Bronchial epithelial cell (primary cell): ENCODE data around the gene NPAS3. TPM values are rescaled to one million over a fixed set of nuclear protein-coding genes. Genes with fewer than 3 reads are reported as not detected.

ENCODE experiments used
- DNase-seq: peaks from one replicate; pipeline ENCODE4 v3.0.0-alpha.2; 2010; ENCODE audit warnings: low read depth
- FAIRE-seq: peaks from 2 replicates; lab custom pipeline; 2011; peaks lifted over from hg19 to GRCh38; lab: Jason Lieb, UNC
- H3K27me3 ChIP-seq: 2 replicates; pipeline ENCODE4 v1.5.1; 2011; ENCODE audit warnings: low read length; ENCODE audit not compliant: control insufficient read depth, insufficient read depth
- H3K36me3 ChIP-seq: 2 replicates; pipeline ENCODE4 v1.5.1; 2011; ENCODE audit warnings: low read length; ENCODE audit not compliant: control insufficient read depth, insufficient read depth
- H3K4me3 ChIP-seq: 2 replicates; pipeline ENCODE4 v1.5.1; 2011; ENCODE audit warnings: mild to moderate bottlenecking, low read depth, low read length, control low read depth
- total RNA-seq: library from RNA; depleted of rRNA; stranded (reverse); fragments of >200 nt; gene quantifications from 2 replicates; pipeline ENCODE4 v1.2.1, GENCODE V29; 2014
- TF ChIP-seq, protein P1 (sequence below): IDR thresholded peaks from 2 replicates; pipeline ENCODE4 v1.5.1; 2011; ENCODE audit warnings: mild to moderate bottlenecking, moderate library complexity, low read length, control low read depth, inconsistent platforms; ENCODE audit not compliant: insufficient read depth, severe bottlenecking

NPAS3 gene
- total RNA-seq, 1 donor from 2014 or later: not detected

DNA sequence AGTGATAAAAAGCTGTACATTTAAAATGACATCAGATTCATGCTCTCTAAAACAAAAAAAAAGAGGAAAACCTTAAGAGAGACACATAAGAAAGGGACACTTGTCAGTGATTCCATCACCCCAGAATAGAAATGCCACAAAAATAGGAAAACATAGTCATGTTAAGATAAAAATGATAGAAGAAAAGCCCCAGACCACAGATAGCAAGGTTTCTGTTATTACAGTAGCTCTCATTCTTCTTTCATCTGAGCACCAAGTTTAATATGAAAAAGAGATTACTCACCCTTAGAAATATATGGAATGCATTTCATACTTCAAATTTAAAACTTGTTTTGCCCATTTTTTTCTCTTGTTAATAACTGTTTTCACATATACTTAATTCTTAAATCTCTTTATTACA is 795.0 kb downstream of the NPAS3 start:
- TF ChIP-seq, protein P1, sequence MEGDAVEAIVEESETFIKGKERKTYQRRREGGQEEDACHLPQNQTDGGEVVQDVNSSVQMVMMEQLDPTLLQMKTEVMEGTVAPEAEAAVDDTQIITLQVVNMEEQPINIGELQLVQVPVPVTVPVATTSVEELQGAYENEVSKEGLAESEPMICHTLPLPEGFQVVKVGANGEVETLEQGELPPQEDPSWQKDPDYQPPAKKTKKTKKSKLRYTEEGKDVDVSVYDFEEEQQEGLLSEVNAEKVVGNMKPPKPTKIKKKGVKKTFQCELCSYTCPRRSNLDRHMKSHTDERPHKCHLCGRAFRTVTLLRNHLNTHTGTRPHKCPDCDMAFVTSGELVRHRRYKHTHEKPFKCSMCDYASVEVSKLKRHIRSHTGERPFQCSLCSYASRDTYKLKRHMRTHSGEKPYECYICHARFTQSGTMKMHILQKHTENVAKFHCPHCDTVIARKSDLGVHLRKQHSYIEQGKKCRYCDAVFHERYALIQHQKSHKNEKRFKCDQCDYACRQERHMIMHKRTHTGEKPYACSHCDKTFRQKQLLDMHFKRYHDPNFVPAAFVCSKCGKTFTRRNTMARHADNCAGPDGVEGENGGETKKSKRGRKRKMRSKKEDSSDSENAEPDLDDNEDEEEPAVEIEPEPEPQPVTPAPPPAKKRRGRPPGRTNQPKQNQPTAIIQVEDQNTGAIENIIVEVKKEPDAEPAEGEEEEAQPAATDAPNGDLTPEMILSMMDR: no peak
- no peak for FAIRE-seq
- Histone ChIP-seq H3K36me3 (no peaks in the 10 kb centered on the region), H3K27me3 (peaks cover 5% of the 10 kb centered on the region), H3K4me3 (no peak overlapping the region)
- no peak for DNase-seq

DNA sequence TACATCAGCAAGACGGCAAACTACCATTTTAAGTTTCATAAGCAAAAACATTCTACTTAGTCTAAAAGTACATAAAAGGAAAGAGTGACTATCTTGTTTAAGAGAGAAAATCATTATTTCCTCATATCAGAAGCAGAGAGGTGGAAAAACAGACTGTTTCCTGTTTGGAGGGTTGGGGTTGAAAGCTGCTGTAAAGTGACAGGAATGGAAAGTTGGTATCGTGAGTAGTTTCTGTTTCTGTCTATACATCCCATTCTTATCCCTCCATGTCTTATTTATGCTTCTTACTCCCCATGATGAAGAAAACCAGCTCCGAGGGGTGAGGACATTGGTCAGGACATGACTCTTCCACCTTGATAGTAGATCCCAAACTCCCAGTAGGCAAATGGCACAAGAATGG is 795.7 kb downstream of the NPAS3 start:
- Histone ChIP-seq H3K4me3 (no peak overlapping the region), H3K27me3 (peaks cover 4% of the 10 kb centered on the region), H3K36me3 (no peaks in the 10 kb centered on the region)
- no peak for FAIRE-seq
- DNase-seq: no peak
- TF ChIP-seq, protein P1: no peak

DNA sequence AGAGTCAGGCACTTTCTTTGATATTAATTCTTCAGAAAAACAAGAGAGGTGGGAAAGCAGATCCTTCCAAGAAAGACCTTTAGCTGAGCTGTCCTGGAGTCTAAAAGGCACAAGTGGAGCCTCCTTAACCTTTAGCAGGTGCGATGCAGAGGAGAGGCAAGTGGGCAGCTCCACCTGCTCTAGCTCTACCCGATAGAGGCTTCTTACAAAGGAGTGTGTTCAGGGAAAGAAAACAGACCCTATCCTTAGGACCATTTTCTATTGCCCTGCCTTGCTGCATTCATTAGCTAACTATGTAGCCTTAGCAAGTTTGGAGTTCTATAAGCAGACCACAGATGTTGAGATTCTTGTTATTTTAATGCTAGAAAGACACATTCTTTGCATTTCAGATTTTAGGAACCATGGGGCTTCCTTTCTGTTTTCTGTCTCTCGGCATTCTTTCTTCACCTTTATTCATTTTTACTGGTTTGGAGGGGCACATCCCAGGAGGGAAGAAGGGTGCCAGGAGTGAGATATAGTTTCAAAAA is 797.7 kb downstream of the NPAS3 start:
- FAIRE-seq (no peak), DNase-seq (no peak)
- TF ChIP-seq, protein P1: no peak
- peaks cover 2% of the 10 kb centered on the region for H3K27me3 ChIP-seq
- no peaks in the 10 kb centered on the region for H3K36me3 ChIP-seq
- no peak overlapping the region for H3K4me3 ChIP-seq

DNA sequence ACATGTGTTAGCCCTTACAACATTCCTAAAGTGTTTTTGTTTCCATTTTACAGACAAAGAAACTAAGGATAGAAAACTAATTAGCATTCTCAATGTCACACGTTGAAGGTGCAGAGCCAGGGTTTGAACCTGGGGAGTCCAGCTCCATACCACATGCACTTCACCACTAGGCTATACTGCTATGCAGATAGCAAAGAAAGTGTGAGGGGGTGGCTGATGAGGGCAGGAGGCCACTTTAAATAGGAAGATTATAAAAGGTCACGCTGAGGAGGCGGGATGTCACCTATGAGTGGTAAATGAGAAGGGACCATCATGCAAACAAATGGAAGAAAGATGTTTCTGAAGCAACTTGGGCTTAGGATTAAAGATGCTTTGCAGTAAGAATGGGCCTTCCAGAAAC is 798.3 kb downstream of the NPAS3 start:
- peaks cover 2% of the 10 kb centered on the region for H3K27me3 ChIP-seq
- TF ChIP-seq, protein P1: no peak
- FAIRE-seq (no peak), DNase-seq (no peak)
- no peaks in the 10 kb centered on the region for H3K36me3 ChIP-seq
- no peak overlapping the region for H3K4me3 ChIP-seq

DNA sequence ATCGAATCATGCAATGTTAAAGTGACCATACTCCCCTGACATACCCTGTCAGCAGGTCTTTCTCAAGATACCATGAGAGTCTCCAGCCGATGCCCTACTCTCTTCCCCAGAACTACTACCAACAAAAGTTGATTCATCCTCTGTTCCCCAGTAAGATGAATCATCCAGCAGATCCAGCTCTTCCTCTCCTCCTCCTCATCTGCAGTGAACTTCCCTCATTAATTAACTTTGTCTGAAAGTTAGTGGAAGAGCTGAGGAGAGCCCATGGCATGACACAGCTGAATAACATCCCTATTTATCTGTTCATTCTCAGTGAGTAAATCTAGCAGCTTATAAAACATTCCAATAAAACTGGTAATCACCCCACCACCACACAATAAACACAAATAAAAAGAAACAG is 798.8 kb downstream of the NPAS3 start:
- no peak for FAIRE-seq
- no peak overlapping the region for H3K4me3 ChIP-seq
- peak; percentile 48 for DNase-seq
- H3K36me3 ChIP-seq: no peaks in the 10 kb centered on the region
- peaks cover 2% of the 10 kb centered on the region for H3K27me3 ChIP-seq
- TF ChIP-seq, protein P1: no peak

DNA sequence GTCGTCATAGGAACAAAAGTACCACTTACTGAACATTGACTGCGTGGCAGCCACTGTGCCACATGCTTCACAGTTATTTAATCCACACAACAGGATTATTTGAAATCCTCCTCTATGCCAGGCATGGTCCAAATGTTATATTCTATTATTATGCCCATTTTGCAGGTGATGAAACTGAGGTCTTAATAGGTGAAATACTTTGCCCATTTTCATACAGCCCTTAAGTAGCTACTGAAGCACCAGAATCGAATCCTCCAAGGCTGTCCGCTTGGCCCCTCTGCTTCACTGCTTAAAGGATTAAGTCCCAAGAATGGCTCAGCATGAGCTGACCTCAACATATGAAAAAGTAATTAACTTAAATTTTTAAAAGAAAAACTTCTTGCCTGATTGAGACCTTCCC is 799.4 kb downstream of the NPAS3 start:
- H3K4me3 ChIP-seq: no peak overlapping the region
- peaks cover 2% of the 10 kb centered on the region for H3K27me3 ChIP-seq
- TF ChIP-seq, protein P1: no peak
- DNase-seq: no peak
- no peaks in the 10 kb centered on the region for H3K36me3 ChIP-seq
- FAIRE-seq: no peak
